ENCODE data around the gene TUBGCP2.
A peak's percentile ranks its signal among the peaks of the same experiment; 100 is the strongest.

The TUBGCP2 gene

DNA sequence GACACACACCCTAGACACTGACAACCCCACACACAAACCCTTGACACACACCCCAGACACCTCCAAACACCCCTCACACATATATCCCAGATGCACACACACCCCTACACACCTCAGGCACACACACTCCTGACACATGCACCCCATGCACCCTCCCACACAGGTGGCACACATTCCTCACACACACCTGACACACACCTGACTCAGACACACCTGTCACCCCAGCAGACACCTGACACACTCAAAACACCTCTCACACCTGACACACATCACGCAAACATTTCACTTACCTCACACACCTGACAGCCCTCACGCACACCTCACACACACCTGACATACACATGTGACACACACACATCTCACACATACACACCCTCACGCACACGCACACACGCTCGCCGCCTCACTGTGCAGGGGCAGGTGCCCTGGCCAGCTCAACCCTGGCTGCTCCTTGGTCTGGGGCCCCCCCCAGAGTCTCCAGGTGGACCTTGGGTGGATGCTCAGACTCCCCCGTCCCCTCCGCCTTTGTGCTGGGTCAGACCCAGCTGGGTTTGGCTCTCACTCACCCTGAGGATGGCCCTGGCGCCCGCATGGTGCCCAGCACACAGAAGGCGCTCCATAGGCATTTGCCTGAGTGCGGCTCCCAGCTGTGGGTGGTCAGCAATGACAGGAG lies 31.2 kb upstream of the TUBGCP2 start:
- Histone ChIP-seq H3K27me3 (replicated peaks; ENCODE audit: control insufficient read depth, insufficient read depth, low read length) (no peaks in the 10 kb centered on the region), H3K36me3 (ENCODE audit: control insufficient read depth, insufficient read depth, low read length) (no peaks in the 10 kb centered on the region), H3K4me3 (replicated peaks; ENCODE audit: low read depth, low read length) (no peak overlapping the region)
- DNase-seq (ENCODE audit: extremely low read depth, insufficient read length), result no peak
- no peak for TF ChIP-seq CTCF (IDR thresholded peaks at IDR 0.05; ENCODE audit: insufficient read depth, low read length, poor library complexity, severe bottlenecking)

DNA sequence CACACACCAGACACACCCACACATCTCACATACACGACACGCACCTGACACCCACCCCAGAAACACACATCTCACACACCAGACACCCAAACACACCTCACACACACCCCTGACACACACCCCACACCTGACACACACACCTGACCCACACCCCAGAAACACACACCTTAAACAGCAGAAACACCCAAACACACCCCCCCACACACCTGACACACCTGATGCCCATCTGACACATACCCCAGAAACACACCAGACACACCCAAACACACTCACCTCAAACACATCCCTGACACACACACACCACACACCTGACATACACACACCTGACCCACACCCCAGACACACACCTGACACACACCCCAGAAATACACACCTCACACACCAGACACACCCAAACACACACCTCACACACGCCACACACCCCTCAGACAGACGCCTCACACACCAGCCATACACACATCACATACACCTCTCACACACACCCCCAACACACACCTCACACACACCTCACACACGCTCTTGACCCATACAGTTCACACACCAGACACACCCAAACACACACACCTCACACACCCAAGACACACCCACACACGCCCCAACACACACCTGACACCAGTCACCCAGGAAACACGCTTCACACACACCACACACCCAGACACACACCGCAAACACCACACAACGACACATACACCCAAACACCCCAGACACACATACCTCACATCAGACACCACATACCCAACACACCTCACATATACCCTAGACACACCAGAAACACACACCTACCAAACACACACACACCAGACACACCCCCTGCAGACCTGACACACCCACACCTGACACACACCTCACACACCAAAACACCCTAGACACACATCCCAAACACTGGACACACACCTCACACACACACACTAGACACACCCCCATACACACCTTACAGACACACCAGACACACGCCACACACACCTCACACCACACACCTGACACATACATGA lies 29.7 kb upstream of the TUBGCP2 start:
- no peak for DNase-seq (ENCODE audit: extremely low read depth, insufficient read length)
- TF ChIP-seq CTCF (IDR thresholded peaks at IDR 0.05; ENCODE audit: insufficient read depth, low read length, poor library complexity, severe bottlenecking), result no peak
- H3K36me3 ChIP-seq (ENCODE audit: control insufficient read depth, insufficient read depth, low read length), result no peaks in the 10 kb centered on the region
- H3K27me3 ChIP-seq (replicated peaks; ENCODE audit: control insufficient read depth, insufficient read depth, low read length), result no peaks in the 10 kb centered on the region
- H3K4me3 ChIP-seq (replicated peaks; ENCODE audit: low read depth, low read length), result no peak overlapping the region

- no peak for DNase-seq (ENCODE audit: extremely low read depth, insufficient read length)
- no peak for TF ChIP-seq CTCF (IDR thresholded peaks at IDR 0.05; ENCODE audit: insufficient read depth, low read length, poor library complexity, severe bottlenecking)
- Histone ChIP-seq H3K27me3 (replicated peaks; ENCODE audit: control insufficient read depth, insufficient read depth, low read length) (no peaks in the 10 kb centered on the region), H3K4me3 (replicated peaks; ENCODE audit: low read depth, low read length) (no peak overlapping the region), H3K36me3 (ENCODE audit: control insufficient read depth, insufficient read depth, low read length) (no peaks in the 10 kb centered on the region)
These were observed 28.7 kb upstream of the TUBGCP2 start for GRCh38 chr10:133337370-133337725.

GRCh38 chr10:133336577-133337369 lies 28.1 kb upstream of the TUBGCP2 start, which contains the start of gene CALY:
CALY (minus strand) TSS chr10:133336896; CDS start chr10:133328989, 7,907 bp downstream.
- peak; percentile 54 for DNase-seq (ENCODE audit: extremely low read depth, insufficient read length)
- TF ChIP-seq CTCF (IDR thresholded peaks at IDR 0.05; ENCODE audit: insufficient read depth, low read length, poor library complexity, severe bottlenecking), result no peak

GRCh38 chr10:133336118-133336576 lies 27.5 kb upstream of the TUBGCP2 start:
- Histone ChIP-seq H3K27me3 (replicated peaks; ENCODE audit: control insufficient read depth, insufficient read depth, low read length) (no peaks in the 10 kb centered on the region), H3K4me3 (replicated peaks; ENCODE audit: low read depth, low read length) (no peak overlapping the region), H3K36me3 (ENCODE audit: control insufficient read depth, insufficient read depth, low read length) (no peaks in the 10 kb centered on the region)
- no peak for DNase-seq (ENCODE audit: extremely low read depth, insufficient read length)
- TF ChIP-seq CTCF (IDR thresholded peaks at IDR 0.05; ENCODE audit: insufficient read depth, low read length, poor library complexity, severe bottlenecking), result no peak

More at GRCh38 chr10:133336577-133337369, 28.1 kb upstream of the TUBGCP2 start, which contains the start of gene CALY:
- no peaks in the 10 kb centered on the region for H3K36me3 ChIP-seq (ENCODE audit: control insufficient read depth, insufficient read depth, low read length)
- no peaks in the 10 kb centered on the region for H3K27me3 ChIP-seq (replicated peaks; ENCODE audit: control insufficient read depth, insufficient read depth, low read length)
- H3K4me3 ChIP-seq (replicated peaks; ENCODE audit: low read depth, low read length), result no peak within 1 kb of the TSS
